GM13977 (cell line): ENCODE data around the gene CASP8.
A peak's percentile ranks its signal among the peaks of the same experiment; 100 is the strongest.

Experiments
- DNase-seq: peaks from one replicate; pipeline ENCODE4 v3.0.0; 2012; ENCODE audit warnings: low spot score
- in situ Hi-C: fragments of 300-500 bp; cut with MboI; formaldehyde crosslinking; loops from one replicate; pipeline ENCODE4 v1.12.0; 2022; ENCODE audit warnings: low sequenced_read_pairs, low pct_unique_long_range_greater_than_20kb, mixed read lengths, inconsistent platforms; ENCODE audit not compliant: unreplicated experiment
- TF ChIP-seq, protein P1 (sequence below): IDR thresholded peaks from 2 replicates; pipeline ENCODE4 v1.5.1; 2012; ENCODE audit warnings: mild to moderate bottlenecking, control low read depth; ENCODE audit not compliant: insufficient read depth; ENCODE audit errors: extremely low read depth, missing control alignments

The CASP8 gene

GRCh38 chr2:201223089-201224073 is 37.0 kb upstream of the CASP8 start:
- DNase-seq, result peak; percentile 47
- in situ Hi-C loops, result no loop called here

DNA sequence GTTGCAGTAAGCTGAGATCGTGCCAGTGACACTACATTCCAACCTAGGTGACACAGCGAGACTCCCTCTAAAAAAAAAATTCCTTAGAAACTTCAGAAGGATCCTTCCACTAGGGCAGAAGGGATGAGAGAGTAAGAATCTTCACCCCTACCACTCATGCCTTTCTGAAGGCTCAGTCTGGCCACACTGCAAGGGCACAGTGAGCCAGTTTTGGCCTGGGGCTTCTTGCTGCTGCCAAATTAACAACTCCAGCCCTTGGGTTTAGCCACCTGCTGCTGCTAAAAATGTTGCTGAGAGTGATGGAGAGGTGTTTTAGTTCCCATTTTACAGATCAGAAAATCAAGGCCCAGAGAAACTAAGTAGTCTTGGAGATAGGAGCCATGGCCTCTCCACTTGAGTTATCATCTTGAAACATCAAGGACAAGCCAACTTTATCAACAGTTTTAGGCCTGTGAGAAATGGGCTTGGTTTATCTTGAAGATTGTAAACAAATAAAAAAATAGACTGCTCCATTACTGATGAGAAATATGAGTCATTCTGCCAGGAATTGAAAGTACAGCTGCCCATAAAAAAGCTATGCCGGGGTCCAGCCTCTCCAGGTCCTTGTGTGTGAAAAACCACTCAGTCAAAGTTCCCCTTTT is 31.9 kb upstream of the CASP8 start:
- TF ChIP-seq, protein P1, sequence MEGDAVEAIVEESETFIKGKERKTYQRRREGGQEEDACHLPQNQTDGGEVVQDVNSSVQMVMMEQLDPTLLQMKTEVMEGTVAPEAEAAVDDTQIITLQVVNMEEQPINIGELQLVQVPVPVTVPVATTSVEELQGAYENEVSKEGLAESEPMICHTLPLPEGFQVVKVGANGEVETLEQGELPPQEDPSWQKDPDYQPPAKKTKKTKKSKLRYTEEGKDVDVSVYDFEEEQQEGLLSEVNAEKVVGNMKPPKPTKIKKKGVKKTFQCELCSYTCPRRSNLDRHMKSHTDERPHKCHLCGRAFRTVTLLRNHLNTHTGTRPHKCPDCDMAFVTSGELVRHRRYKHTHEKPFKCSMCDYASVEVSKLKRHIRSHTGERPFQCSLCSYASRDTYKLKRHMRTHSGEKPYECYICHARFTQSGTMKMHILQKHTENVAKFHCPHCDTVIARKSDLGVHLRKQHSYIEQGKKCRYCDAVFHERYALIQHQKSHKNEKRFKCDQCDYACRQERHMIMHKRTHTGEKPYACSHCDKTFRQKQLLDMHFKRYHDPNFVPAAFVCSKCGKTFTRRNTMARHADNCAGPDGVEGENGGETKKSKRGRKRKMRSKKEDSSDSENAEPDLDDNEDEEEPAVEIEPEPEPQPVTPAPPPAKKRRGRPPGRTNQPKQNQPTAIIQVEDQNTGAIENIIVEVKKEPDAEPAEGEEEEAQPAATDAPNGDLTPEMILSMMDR, result no peak
- no peak for DNase-seq
- in situ Hi-C loops, result no loop called here

More at GRCh38 chr2:201223089-201224073, 37.0 kb upstream of the CASP8 start:
- TF ChIP-seq, protein P1, result no peak

DNA sequence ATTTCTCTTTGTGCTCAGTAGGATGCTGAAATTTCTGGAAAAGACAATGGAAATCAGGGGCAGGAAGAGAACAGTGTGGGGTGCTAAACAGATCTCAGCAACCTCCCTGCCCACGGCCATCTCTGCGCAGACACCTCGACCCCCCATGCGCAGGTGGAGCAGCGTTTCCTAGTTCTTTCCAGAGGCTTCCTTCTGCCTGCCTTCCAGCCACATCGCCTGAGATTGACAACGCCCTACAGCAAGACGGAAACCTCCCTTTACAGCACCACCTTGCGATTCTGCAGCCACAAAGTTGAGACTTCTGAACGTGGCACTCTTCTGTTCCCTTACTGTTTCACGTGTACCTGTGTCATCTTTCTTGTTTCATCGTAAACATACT is 31.4 kb upstream of the CASP8 start:
- TF ChIP-seq, protein P1, result no peak

DNA sequence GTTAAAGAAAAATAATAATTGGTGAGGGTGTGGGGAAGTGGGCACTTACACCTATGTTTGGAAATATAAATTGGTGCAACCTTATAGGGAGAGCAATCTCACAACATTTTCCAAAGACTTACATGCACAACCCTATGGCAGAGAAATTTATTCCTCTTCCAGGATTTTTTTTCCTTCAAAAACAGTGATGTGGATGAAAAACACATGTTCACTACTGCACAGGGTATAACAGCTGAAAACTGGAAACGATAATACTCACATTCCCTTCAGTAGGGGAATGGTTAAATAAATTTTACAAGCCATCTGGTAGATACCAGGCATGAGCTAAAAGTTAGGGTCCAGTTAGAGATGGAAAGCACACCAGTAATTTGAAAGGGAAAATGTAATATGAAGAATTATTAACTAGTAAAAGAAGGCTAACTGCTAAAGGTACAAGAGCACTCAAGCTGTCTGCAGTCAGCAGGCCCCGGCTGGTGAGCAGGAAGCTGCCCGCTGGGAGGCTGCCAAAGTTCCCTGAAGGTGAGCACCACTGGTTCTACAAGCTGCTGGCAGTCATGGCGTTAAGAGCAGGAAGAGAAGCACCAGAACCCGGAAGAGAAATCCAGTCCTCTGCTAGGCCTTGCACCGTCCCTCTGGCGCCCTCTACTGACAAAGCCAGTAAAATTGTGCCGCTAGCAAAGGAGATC is 28.4 kb upstream of the CASP8 start:
- DNase-seq, result peak; percentile 83
- in situ Hi-C loops, result loop anchor here (10.0 kb wide), 2 partner anchors 133 to 327 kb away; no protein-coding TSS in a partner anchor
- TF ChIP-seq, protein P1, result peak; percentile 91

More for the DNA sequence above, 31.4 kb upstream of the CASP8 start:
- DNase-seq, result no peak
- in situ Hi-C loops, result no loop called here

DNA sequence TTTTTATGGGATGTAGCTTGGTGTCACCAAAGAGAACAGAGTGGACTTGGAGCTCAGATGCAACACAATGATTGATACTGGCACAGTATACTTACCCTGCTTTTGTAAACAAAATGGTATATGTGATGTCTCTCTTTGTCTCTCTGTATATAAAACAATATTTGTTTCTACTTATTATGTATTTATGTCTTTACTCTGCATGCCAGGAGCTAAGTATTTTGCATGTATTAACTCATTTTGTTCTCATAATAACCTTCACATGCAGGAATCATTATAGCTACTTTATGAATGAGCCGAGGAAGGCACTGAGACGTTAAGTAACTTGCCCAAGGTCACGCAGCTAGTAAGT is 27.9 kb upstream of the CASP8 start:
- in situ Hi-C loops, result loop anchor here (10.0 kb wide), 2 partner anchors 132 to 328 kb away; no protein-coding TSS in a partner anchor
- TF ChIP-seq, protein P1, result no peak
- DNase-seq, result no peak

DNA sequence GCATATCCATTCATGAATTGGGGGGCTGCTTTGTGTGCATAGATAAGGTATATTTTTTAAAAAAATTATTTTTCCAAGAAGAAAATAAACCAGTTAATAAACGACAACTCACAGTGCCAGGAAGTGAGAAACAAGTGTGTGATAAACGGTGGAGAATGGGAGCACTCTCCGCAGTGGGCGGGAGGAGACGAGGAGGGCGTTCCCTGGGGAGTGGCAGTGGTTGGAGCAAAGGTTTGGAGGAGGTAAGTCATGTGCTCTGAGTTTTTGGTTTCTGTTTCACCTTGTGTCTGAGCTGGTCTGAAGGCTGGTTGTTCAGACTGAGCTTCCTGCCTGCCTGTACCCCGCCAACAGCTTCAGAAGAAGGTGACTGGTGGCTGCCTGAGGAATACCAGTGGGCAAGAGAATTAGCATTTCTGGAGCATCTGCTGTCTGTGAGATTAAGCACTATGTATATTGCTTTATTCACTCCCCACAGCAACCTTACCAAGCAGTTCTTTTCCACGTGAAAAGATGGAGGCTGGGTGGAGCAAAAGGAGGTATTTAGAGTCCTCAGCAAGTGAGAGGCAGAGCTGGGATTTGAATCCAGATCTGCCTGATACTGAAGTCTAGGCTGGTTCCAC is 27.0 kb upstream of the CASP8 start:
- in situ Hi-C loops, result loop anchor here (10.0 kb wide), 2 partner anchors 131 to 329 kb away; no protein-coding TSS in a partner anchor
- peak; percentile 79 for DNase-seq
- TF ChIP-seq, protein P1, result no peak
